Ascending aorta (tissue), 2 donors: ENCODE measurements around the gene ABI3BP. TPM values are rescaled to one million over a fixed set of nuclear protein-coding genes. Genes with fewer than 3 reads are reported as not detected.

Source experiments
- DNase-seq, 2 donors: peaks; one replicate each; pipeline ENCODE4 v3.0.0-alpha.2; 2019; ENCODE audit warnings: low spot score in 2 of 2
- H3K27ac ChIP-seq, 2 donors: fragments of 200-600 bp; sonication (generic); one replicate each; pipeline ENCODE4 v1.5.1; 2016 to 2017; ENCODE audit warnings: mild to moderate bottlenecking in 1 of 2
- H3K27me3 ChIP-seq: fragments of 200-600 bp; sonication (generic); one replicate; pipeline ENCODE4 v1.5.1; 2017
- H3K36me3 ChIP-seq, 2 donors: fragments of 200-600 bp; sonication (generic); one replicate each; pipeline ENCODE4 v1.5.1; 2016
- H3K4me1 ChIP-seq, 2 donors: fragments of 200-600 bp; sonication (generic); one replicate each; pipeline ENCODE4 v1.5.1; 2016 to 2017; ENCODE audit warnings: mild to moderate bottlenecking in 1 of 2
- H3K4me3 ChIP-seq, 2 donors: fragments of 200-600 bp; sonication (generic); one replicate each; pipeline ENCODE4 v1.5.1; 2016 to 2017; ENCODE audit warnings: mild to moderate bottlenecking in 1 of 2
- H3K9me3 ChIP-seq, 2 donors: fragments of 200-600 bp; sonication (generic); one replicate each; pipeline ENCODE4 v1.5.1; 2016
- intact Hi-C: fragments of 100-400 bp; cut with DNase I; formaldehyde crosslinking; loops from one replicate; pipeline ENCODE4 v1.15.1; 2023
- total RNA-seq: library from RNA; depleted of rRNA; stranded (reverse); fragments of >200 nt; gene quantifications from one replicate; pipeline ENCODE4 v1.1.0, GENCODE V29; 2016
- TF ChIP-seq, protein P1 (sequence below), 3 experiments: fragments of 200-600 bp in 2 of 3; fragments of 450-650 bp in 1 of 3; sonication (generic) in 2 of 3; IDR thresholded peaks; one replicate each; pipeline ENCODE4 v1.5.1; 2016 to 2019; ENCODE audit warnings: antibody characterized with exemption in 3 of 3, mild to moderate bottlenecking in 1 of 3, moderate library complexity in 1 of 3

ABI3BP gene
- total RNA-seq, 1 donor from 2014 or later: 54.2 TPM

DNA sequence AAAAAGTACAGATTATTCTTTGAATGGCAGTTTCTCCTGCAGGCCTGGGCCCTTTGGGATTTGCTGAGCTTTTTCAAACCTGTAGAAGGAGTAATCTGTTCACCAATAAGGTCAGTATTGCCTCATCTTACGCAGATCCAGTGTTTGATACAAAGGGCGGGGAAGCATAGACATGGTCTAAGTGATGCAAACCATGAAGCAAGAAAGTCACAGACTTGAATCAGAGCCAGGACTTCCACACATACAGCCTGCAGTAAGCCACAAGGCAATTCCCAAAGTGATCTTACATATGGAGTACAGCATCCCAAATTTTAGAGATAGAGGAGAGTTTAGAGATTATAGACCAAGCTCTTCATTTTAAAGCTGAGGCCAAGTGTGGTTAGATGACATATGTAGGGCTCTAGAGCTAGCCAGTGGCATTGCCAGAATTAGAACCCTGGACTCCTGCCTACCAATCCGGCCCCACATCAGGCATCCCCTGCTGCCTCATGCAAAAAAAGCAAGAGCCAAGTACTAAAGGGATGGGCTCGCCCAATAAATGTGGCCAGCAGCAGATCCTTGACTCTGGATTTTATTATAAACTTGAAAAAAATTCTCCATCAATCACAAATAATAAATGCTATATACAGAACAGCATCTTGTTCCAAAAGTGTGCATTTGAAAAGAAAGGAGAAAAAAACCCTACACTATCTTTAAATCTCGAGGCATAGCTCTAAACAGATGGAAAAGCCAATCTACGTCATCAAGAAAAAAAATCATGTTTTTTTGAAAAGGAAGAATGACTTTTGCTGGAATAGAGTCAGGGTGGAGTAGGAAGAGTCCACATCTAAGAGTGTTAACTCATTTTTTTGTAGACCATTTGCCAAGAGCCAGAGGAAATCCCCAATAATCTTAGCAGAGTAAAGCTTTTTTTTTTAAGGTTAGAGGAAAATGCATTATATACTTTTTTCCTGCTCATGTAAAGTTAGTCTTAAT, 24.0 kb downstream of the ABI3BP start:
- no peak overlapping the region for H3K27ac ChIP-seq
- intact Hi-C loops: no loop called here
- H3K36me3 ChIP-seq: no peaks in the 10 kb centered on the region
- peak in 1 of 2 donors; percentile 70 for DNase-seq
- no peaks in the 10 kb centered on the region for H3K9me3 ChIP-seq
- H3K27me3 ChIP-seq: no peaks in the 10 kb centered on the region
- H3K4me3 ChIP-seq: no peak overlapping the region
- TF ChIP-seq, protein P1, sequence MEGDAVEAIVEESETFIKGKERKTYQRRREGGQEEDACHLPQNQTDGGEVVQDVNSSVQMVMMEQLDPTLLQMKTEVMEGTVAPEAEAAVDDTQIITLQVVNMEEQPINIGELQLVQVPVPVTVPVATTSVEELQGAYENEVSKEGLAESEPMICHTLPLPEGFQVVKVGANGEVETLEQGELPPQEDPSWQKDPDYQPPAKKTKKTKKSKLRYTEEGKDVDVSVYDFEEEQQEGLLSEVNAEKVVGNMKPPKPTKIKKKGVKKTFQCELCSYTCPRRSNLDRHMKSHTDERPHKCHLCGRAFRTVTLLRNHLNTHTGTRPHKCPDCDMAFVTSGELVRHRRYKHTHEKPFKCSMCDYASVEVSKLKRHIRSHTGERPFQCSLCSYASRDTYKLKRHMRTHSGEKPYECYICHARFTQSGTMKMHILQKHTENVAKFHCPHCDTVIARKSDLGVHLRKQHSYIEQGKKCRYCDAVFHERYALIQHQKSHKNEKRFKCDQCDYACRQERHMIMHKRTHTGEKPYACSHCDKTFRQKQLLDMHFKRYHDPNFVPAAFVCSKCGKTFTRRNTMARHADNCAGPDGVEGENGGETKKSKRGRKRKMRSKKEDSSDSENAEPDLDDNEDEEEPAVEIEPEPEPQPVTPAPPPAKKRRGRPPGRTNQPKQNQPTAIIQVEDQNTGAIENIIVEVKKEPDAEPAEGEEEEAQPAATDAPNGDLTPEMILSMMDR (IDR thresholded peaks at IDR 0.05): no peak
- no peaks in the 10 kb centered on the region for H3K4me1 ChIP-seq

DNA sequence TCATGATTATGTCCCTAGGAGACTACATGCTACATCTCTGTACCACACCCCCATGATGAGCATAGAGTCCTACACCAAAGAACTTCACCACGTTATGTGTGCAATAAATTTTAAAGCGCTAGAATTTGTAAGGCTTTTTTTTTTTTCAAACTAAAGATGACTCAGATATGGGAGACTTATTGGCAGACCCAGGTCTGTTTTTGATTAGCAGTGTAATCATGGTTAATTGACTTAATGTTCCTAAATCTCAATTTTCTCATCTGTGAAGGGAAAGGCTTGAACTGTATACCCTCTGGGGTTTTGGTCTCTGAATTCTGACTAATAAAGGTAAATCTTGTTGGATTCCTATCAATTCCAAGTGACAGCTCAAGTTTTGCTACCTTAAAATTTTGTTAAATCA, 26.4 kb downstream of the ABI3BP start:
- Histone ChIP-seq H3K9me3 (no peaks in the 10 kb centered on the region), H3K4me1 (no peaks in the 10 kb centered on the region), H3K27ac (no peak overlapping the region), H3K27me3 (no peaks in the 10 kb centered on the region), H3K36me3 (no peaks in the 10 kb centered on the region), H3K4me3 (no peak overlapping the region)
- DNase-seq: no peak
- TF ChIP-seq, protein P1 (IDR thresholded peaks at IDR 0.05): no peak
- intact Hi-C loops: no loop called here

DNA sequence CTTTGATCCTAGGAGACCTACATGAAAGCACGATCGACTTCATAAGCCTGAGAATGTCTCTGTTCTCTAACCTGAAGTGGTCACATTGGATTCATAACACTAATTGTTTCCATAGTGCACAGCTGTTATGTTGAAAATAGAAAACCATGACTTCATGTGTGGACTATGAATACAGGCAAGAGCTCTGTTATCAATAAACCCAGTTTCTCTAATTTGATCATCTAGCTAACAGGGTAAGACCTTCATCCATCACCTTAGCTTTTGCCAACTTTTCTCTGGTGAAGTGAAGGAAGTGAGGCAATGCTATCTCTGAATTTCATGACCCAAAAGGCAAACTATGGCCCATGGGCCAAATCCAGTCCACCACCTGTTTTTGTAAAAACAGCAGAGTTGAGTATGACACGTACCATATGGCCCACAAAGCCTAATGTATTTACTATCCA, 27.2 kb downstream of the ABI3BP start:
- Histone ChIP-seq H3K4me3 (no peak overlapping the region), H3K36me3 (no peaks in the 10 kb centered on the region), H3K4me1 (no peaks in the 10 kb centered on the region), H3K27me3 (no peaks in the 10 kb centered on the region), H3K27ac (no peak overlapping the region), H3K9me3 (peaks cover 0 to 2% of the 10 kb centered on the region in 2 donors)
- DNase-seq: no peak
- intact Hi-C loops: no loop called here
- TF ChIP-seq, protein P1 (IDR thresholded peaks at IDR 0.05): no peak

DNA sequence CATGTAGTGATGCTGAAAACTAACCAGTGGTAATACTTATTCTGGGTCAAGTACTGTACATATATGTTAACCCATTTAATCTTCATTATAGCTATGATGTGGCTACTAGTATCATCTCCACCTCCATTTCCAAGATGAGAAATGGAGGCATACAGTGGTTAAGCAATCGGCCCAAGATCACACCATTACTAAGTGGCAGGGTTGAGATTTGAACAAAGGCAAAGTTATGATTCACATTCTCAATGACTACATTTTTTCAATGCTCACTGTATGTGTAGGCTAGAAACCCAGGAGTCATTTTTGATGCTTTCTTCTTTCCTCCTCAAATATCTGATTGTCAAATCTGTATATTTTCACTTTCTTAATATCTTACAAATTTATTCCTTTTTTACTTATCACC, 30.2 kb downstream of the ABI3BP start:
- TF ChIP-seq, protein P1 (IDR thresholded peaks at IDR 0.05): no peak
- Histone ChIP-seq H3K4me3 (no peak overlapping the region), H3K36me3 (no peaks in the 10 kb centered on the region), H3K9me3 (peaks cover 0 to 18% of the 10 kb centered on the region in 2 donors), H3K27me3 (no peaks in the 10 kb centered on the region), H3K4me1 (no peaks in the 10 kb centered on the region), H3K27ac (no peak overlapping the region)
- intact Hi-C loops: no loop called here
- no peak for DNase-seq

DNA sequence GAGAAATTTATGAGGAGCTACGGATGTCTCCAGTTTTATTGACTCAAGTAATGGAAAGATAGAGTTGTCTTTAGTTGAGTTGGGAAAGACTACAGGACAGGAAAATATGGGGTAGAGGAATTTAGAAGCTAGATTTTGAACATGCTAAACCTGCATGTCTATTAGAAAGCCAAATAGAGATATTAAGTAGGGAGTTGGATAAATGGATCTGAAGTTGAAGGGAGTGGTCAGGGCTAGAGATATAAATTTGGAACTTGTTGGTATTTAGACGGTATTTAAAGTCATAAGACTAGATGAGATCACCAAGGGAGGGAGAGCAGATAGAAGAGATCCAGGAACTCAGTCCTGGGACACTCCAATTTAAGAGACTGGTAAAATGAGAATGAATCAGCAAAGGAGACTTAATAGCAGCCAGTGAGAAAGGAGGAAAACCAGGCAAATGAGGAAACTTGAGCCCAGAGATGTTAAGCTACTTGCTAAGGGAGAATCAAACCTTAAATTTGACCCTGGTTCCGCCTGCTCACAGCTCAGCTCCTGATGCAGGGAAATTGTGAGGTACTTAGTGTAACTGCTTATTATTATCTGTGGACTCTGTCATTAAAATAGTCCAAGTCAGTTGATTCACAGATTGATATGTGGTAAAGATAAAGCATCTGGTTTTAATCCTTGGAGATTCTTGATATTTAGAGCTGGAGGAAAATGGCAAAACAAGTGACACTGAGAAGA, 35.8 kb downstream of the ABI3BP start:
- DNase-seq: no peak
- peaks cover 0 to 18% of the 10 kb centered on the region in 2 donors for H3K9me3 ChIP-seq
- intact Hi-C loops: loop anchor here (5.0 kb wide), 1 partner anchor 35 kb away; the partner anchor contains the start of gene ABI3BP
- no peak overlapping the region for H3K4me3 ChIP-seq
- TF ChIP-seq, protein P1 (IDR thresholded peaks at IDR 0.05): no peak
- H3K27ac ChIP-seq: peak overlapping the region; percentile 3 to 33
- H3K4me1 ChIP-seq: peaks cover 0 to 3% of the 10 kb centered on the region in 2 donors
- no peaks in the 10 kb centered on the region for H3K27me3 ChIP-seq
- no peaks in the 10 kb centered on the region for H3K36me3 ChIP-seq
